WTC11 (cell line): ENCODE measurements around the gene PTPN11. TPM values are rescaled to one million over a fixed set of nuclear protein-coding genes. Genes with fewer than 3 reads are reported as not detected.
"Not testable (repeated sequence)": the region's sequence is repeated elsewhere in the genome, so short reads cannot be mapped to it uniquely, and the experiment has no call there.

Experiments
- ATAC-seq: fragments of 200-7000 bp; cut with Tn5 transposase; 2 replicates; pipeline ENCODE4 v1.10.0; 2021; ENCODE audit warnings: mild to moderate bottlenecking, moderate library complexity
- CTCF ChIA-PET: fragments of 300-600 bp; sonication (Branson Sonifier 250); formaldehyde crosslinking; loops from one replicate; lab custom pipeline; 2021; ENCODE audit warnings: antibody characterized with exemption; lab: Charles Lee
- POLR2A ChIA-PET: fragments of 350-600 bp; sonication (Branson Sonifier 250); formaldehyde crosslinking; loops from one replicate; lab custom pipeline; 2021; ENCODE audit warnings: antibody characterized with exemption; lab: Charles Lee
- DNase-seq: peaks from one replicate; pipeline ENCODE4 v3.0.0; 2021; ENCODE audit warnings: low spot score
- H3K27ac Mint-ChIP-seq: 2 replicates; pipeline ENCODE4 v1.8.0; 2021; ENCODE audit warnings: mixed read lengths
- H3K27me3 Mint-ChIP-seq: 2 replicates; pipeline ENCODE4 v1.8.0; 2021; ENCODE audit warnings: low read depth, mild to moderate bottlenecking, moderate library complexity, mixed read lengths
- H3K36me3 Mint-ChIP-seq: 2 replicates; pipeline ENCODE4 v1.8.0; 2021; ENCODE audit warnings: mixed read lengths
- H3K4me1 Mint-ChIP-seq: 2 replicates; pipeline ENCODE4 v1.8.0; 2022; ENCODE audit warnings: mixed read lengths
- H3K4me3 Mint-ChIP-seq: 2 replicates; pipeline ENCODE4 v1.8.0; 2021; ENCODE audit warnings: mild to moderate bottlenecking, moderate library complexity, mixed read lengths
- H3K9me3 Mint-ChIP-seq: 2 replicates; pipeline ENCODE4 v1.8.0; 2021; ENCODE audit warnings: mixed read lengths
- ATF1 ChIP-seq: sonication (generic); formaldehyde crosslinking; IDR thresholded peaks from 2 replicates; pipeline ENCODE4 v1.8.1; 2023; ENCODE audit warnings: mild to moderate bottlenecking, moderate library complexity, missing genetic modification reagents
- ATF2 ChIP-seq: sonication (generic); formaldehyde crosslinking; IDR thresholded peaks from 2 replicates; pipeline ENCODE4 v1.8.1; 2022; ENCODE audit warnings: low read depth, missing genetic modification reagents, borderline replicate concordance
- FOXJ3 ChIP-seq: sonication (generic); formaldehyde crosslinking; IDR thresholded peaks from 2 replicates; pipeline ENCODE4 v1.9.0; 2021; ENCODE audit warnings: missing genetic modification reagents, mild to moderate bottlenecking, borderline replicate concordance
- GTF2I ChIP-seq: fragments of 250-450 bp; sonication (Bioruptor Pico); conservative IDR thresholded peaks from 2 replicates; pipeline ENCODE4 v1.4.0; 2021; ENCODE audit warnings: mild to moderate bottlenecking
- JUN ChIP-seq: sonication (generic); formaldehyde crosslinking; IDR thresholded peaks from 2 replicates; pipeline ENCODE4 v1.8.0; 2023; ENCODE audit warnings: mild to moderate bottlenecking, missing genetic modification reagents
- MYBL2 ChIP-seq: sonication (generic); formaldehyde crosslinking; IDR thresholded peaks from 2 replicates; pipeline ENCODE4 v1.8.1; 2023; ENCODE audit warnings: mild to moderate bottlenecking, moderate library complexity, missing genetic modification reagents
- PRDM15 ChIP-seq: sonication (generic); formaldehyde crosslinking; IDR thresholded peaks from 2 replicates; pipeline ENCODE4 v1.8.0; 2022; ENCODE audit warnings: missing genetic modification reagents
- SOX15 ChIP-seq: fragments of 250-450 bp; sonication (Bioruptor Pico); IDR thresholded peaks from 2 replicates; pipeline ENCODE4 v1.9.0; 2021; ENCODE audit warnings: mild to moderate bottlenecking
- TEAD1 ChIP-seq: sonication (generic); formaldehyde crosslinking; IDR thresholded peaks from 2 replicates; pipeline ENCODE4 v1.8.0; 2022; ENCODE audit warnings: mild to moderate bottlenecking, missing genetic modification reagents
- ZNF219 ChIP-seq: sonication (generic); formaldehyde crosslinking; IDR thresholded peaks from 2 replicates; pipeline ENCODE4 v1.8.0; 2023; ENCODE audit warnings: missing genetic modification reagents, mild to moderate bottlenecking, borderline replicate concordance
- ZNF512 ChIP-seq: sonication (generic); formaldehyde crosslinking; IDR thresholded peaks from 2 replicates; pipeline ENCODE4 v1.8.1; 2022; ENCODE audit warnings: missing genetic modification reagents, borderline replicate concordance
- total RNA-seq: library from RNA; stranded (reverse); gene quantifications from 3 replicates; pipeline ENCODE4 v1.2.3, GENCODE V29; 2021
- TF ChIP-seq, protein P1 (sequence below): fragments of 250-450 bp; sonication (Bioruptor Pico); IDR thresholded peaks from 2 replicates; pipeline ENCODE4 v1.8.0; 2021; ENCODE audit warnings: mild to moderate bottlenecking
- TF ChIP-seq, protein P2 (sequence below): fragments of 250-450 bp; sonication (Bioruptor Pico); IDR thresholded peaks from 2 replicates; pipeline ENCODE4 v1.9.0; 2021; ENCODE audit warnings: mild to moderate bottlenecking
- TF ChIP-seq, protein P3 (sequence below): sonication (generic); formaldehyde crosslinking; IDR thresholded peaks from 2 replicates; pipeline ENCODE4 v1.8.1; 2023; ENCODE audit warnings: mild to moderate bottlenecking, moderate library complexity, missing genetic modification reagents
- TF ChIP-seq, protein P4 (sequence below): sonication (generic); formaldehyde crosslinking; conservative IDR thresholded peaks from 2 replicates; pipeline ENCODE4 v1.8.1; 2022; ENCODE audit warnings: mild to moderate bottlenecking, missing genetic modification reagents
- TF ChIP-seq, protein P5 (sequence below): sonication (generic); formaldehyde crosslinking; IDR thresholded peaks from 2 replicates; pipeline ENCODE4 v1.8.0; 2023; ENCODE audit warnings: mild to moderate bottlenecking, missing genetic modification reagents
- TF ChIP-seq, protein P6 (sequence below): sonication (generic); formaldehyde crosslinking; IDR thresholded peaks from 2 replicates; pipeline ENCODE4 v1.8.0; 2022; ENCODE audit warnings: mild to moderate bottlenecking, missing genetic modification reagents

PTPN11 gene
- total RNA-seq, 1 experiment from 2014 or later, result 112 TPM

DNA sequence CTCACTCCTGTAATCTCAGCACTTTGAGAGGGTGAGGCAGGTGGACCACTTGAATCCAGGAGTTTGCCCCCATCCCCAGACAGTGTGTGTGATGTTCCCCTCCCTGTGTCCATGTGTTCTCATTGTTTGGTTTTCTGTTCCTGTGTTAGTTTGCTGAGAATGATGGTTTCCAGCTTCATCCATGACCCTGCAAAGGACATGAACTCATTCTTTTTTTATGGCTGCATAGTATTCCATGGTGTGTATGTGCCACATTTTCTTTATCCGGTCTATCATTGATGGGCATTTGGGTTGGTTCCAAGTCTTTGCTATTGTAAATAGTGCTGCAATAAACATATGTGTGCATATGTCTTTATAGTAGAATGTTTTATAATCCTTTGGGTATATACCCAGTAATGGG, 38.4 kb downstream of the PTPN11 start:
- POLR2A ChIA-PET, CTCF ChIA-PET, H3K27ac Mint-ChIP-seq, H3K27me3 Mint-ChIP-seq, DNase-seq, H3K9me3 Mint-ChIP-seq, ATAC-seq, H3K4me3 Mint-ChIP-seq, H3K4me1 Mint-ChIP-seq: not testable (repeated sequence)
- peaks cover 40% of the 10 kb centered on the region for H3K36me3 Mint-ChIP-seq

DNA sequence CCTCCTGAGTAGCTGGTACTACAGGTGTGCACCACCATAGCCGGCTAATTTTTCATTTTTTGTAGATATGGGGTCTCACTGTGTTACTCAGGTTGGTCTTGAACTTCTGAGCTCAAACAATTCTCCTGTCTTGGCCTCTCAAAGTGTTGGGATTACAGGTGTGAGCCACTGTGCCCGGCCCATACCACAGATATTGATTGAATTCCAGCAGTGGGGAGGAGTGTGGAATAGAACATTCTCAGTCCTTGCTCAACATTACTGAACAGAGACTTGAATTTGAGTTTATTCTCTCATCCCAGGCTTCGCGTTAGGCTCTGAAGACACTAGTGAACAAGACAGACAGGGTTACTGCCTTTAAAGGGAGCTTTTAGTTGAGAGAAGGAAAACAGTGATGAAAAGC, 39.6 kb downstream of the PTPN11 start:
- POLR2A ChIA-PET, result no interaction called here
- CTCF ChIA-PET, result no interaction called here
- Mint-ChIP-seq H3K4me1 (no peaks in the 10 kb centered on the region), H3K9me3 (no peaks in the 10 kb centered on the region), H3K27ac (no peak overlapping the region), H3K27me3 (no peaks in the 10 kb centered on the region), H3K4me3 (no peak overlapping the region), H3K36me3 (peaks cover 40% of the 10 kb centered on the region)
- TF ChIP-seq ATF1 (CRISPR knock-in tag) (no peak), GTF2I (no peak), ZNF512 (CRISPR knock-in tag) (no peak), TEAD1 (CRISPR knock-in tag) (no peak), FOXJ3 (CRISPR knock-in tag) (no peak), ZNF219 (no peak), JUN (no peak), ATF2 (CRISPR knock-in tag) (no peak), SOX15 (CRISPR knock-in tag) (no peak), PRDM15 (CRISPR knock-in tag) (no peak), MYBL2 (CRISPR knock-in tag) (no peak)
- TF ChIP-seq, protein P1, sequence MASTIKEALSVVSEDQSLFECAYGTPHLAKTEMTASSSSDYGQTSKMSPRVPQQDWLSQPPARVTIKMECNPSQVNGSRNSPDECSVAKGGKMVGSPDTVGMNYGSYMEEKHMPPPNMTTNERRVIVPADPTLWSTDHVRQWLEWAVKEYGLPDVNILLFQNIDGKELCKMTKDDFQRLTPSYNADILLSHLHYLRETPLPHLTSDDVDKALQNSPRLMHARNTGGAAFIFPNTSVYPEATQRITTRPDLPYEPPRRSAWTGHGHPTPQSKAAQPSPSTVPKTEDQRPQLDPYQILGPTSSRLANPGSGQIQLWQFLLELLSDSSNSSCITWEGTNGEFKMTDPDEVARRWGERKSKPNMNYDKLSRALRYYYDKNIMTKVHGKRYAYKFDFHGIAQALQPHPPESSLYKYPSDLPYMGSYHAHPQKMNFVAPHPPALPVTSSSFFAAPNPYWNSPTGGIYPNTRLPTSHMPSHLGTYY (CRISPR knock-in tag), result no peak
- TF ChIP-seq, protein P2, sequence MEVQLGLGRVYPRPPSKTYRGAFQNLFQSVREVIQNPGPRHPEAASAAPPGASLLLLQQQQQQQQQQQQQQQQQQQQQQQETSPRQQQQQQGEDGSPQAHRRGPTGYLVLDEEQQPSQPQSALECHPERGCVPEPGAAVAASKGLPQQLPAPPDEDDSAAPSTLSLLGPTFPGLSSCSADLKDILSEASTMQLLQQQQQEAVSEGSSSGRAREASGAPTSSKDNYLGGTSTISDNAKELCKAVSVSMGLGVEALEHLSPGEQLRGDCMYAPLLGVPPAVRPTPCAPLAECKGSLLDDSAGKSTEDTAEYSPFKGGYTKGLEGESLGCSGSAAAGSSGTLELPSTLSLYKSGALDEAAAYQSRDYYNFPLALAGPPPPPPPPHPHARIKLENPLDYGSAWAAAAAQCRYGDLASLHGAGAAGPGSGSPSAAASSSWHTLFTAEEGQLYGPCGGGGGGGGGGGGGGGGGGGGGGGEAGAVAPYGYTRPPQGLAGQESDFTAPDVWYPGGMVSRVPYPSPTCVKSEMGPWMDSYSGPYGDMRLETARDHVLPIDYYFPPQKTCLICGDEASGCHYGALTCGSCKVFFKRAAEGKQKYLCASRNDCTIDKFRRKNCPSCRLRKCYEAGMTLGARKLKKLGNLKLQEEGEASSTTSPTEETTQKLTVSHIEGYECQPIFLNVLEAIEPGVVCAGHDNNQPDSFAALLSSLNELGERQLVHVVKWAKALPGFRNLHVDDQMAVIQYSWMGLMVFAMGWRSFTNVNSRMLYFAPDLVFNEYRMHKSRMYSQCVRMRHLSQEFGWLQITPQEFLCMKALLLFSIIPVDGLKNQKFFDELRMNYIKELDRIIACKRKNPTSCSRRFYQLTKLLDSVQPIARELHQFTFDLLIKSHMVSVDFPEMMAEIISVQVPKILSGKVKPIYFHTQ (CRISPR knock-in tag), result no peak
- TF ChIP-seq, protein P3, sequence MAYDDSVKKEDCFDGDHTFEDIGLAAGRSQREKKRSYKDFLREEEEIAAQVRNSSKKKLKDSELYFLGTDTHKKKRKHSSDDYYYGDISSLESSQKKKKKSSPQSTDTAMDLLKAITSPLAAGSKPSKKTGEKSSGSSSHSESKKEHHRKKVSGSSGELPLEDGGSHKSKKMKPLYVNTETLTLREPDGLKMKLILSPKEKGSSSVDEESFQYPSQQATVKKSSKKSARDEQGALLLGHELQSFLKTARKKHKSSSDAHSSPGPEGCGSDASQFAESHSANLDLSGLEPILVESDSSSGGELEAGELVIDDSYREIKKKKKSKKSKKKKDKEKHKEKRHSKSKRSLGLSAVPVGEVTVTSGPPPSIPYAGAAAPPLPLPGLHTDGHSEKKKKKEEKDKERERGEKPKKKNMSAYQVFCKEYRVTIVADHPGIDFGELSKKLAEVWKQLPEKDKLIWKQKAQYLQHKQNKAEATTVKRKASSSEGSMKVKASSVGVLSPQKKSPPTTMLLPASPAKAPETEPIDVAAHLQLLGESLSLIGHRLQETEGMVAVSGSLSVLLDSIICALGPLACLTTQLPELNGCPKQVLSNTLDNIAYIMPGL, result no peak
- TF ChIP-seq, protein P4, sequence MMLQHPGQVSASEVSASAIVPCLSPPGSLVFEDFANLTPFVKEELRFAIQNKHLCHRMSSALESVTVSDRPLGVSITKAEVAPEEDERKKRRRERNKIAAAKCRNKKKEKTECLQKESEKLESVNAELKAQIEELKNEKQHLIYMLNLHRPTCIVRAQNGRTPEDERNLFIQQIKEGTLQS (CRISPR knock-in tag), result no peak
- TF ChIP-seq, protein P5, sequence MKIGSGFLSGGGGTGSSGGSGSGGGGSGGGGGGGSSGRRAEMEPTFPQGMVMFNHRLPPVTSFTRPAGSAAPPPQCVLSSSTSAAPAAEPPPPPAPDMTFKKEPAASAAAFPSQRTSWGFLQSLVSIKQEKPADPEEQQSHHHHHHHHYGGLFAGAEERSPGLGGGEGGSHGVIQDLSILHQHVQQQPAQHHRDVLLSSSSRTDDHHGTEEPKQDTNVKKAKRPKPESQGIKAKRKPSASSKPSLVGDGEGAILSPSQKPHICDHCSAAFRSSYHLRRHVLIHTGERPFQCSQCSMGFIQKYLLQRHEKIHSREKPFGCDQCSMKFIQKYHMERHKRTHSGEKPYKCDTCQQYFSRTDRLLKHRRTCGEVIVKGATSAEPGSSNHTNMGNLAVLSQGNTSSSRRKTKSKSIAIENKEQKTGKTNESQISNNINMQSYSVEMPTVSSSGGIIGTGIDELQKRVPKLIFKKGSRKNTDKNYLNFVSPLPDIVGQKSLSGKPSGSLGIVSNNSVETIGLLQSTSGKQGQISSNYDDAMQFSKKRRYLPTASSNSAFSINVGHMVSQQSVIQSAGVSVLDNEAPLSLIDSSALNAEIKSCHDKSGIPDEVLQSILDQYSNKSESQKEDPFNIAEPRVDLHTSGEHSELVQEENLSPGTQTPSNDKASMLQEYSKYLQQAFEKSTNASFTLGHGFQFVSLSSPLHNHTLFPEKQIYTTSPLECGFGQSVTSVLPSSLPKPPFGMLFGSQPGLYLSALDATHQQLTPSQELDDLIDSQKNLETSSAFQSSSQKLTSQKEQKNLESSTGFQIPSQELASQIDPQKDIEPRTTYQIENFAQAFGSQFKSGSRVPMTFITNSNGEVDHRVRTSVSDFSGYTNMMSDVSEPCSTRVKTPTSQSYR (CRISPR knock-in tag), result no peak
- TF ChIP-seq, protein P6, sequence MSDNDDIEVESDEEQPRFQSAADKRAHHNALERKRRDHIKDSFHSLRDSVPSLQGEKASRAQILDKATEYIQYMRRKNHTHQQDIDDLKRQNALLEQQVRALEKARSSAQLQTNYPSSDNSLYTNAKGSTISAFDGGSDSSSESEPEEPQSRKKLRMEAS (CRISPR knock-in tag), result no peak
- DNase-seq (no peak), ATAC-seq (no peak)
